Measurements from ENCODE around the gene SLC6A6.

The SLC6A6 gene

DNA sequence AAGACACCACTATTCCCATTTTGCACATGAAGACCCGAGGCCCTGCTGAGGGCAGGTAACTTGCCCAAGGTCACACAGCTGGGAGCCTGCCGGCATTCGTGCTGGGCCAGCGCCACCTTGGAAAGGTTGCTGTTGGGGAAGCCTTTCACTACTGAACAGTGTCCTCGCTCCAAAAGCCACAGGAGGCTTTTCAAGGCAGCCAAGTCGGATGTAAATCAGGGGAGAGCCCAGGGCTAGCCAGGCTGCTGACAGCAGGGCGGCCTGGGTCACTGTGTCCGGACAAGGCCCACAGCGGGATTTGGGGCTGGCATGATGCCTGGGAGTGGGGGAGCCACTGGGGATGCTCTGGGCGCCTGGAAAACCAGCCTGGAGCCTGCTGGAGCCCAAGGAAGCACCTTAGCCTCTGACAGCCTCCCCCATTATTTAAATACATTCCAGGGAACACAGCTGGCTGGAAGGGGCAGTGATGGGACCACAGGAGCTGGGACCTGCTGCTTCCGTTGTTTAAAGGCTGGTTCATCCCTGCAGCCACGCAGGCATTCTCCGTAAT, 10.5 kb downstream of the SLC6A6 start:
- H3K9ac ChIP-seq (ENCODE audit: low read depth, low read length): no peak overlapping the region

DNA sequence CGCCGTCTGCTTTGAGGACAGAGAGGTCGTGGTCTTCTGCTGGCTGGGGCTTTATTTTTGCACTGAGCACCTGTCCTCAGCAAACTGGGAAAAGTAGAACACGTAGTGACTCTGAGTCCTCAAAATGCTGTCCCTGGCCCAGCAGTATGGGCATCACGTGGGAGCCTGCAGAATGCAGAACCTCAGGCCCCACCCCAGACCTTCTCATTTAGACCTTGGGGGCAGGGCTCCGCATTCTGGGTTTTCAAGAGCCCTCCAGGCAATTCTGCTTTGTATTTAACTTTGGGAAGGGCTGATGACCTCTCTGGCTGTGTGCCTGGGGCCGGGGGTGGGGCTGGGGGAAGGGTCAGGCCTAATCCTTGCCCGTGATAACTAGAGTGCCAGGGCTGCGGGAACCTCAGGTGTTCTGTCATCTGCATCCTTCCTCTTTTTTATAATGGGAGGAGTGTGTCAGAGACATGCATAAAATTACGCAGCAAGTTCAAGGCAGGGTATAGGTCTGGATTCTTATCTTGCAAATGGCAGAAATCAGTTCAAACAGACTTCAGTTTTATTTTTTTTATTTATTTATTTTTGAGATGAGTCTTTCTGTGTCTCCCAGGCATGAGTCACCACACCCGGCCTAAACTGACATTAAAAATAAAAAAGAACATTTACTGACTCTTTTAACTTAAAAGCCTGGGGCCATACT, 11.1 kb downstream of the SLC6A6 start:
- peaks cover 46% of the 10 kb centered on the region for H3K4me1 ChIP-seq (ENCODE audit: insufficient read depth, low read length)
- no peaks in the 10 kb centered on the region; the same call in 1 of the 2 replicates for H3K36me3 ChIP-seq (ENCODE audit: insufficient read depth, low read length)
- no peaks in the 10 kb centered on the region for H3K9me3 ChIP-seq (ENCODE audit: control insufficient read depth, insufficient read depth, low read length)
- no peak overlapping the region for H3K9ac ChIP-seq (ENCODE audit: low read depth, low read length)

More for the DNA sequence above, 10.5 kb downstream of the SLC6A6 start:
- Histone ChIP-seq H3K36me3 (ENCODE audit: insufficient read depth, low read length) (no peaks in the 10 kb centered on the region; the same call in 1 of the 2 replicates), H3K4me1 (ENCODE audit: insufficient read depth, low read length) (peaks cover 46% of the 10 kb centered on the region), H3K9me3 (ENCODE audit: control insufficient read depth, insufficient read depth, low read length) (no peaks in the 10 kb centered on the region)

DNA sequence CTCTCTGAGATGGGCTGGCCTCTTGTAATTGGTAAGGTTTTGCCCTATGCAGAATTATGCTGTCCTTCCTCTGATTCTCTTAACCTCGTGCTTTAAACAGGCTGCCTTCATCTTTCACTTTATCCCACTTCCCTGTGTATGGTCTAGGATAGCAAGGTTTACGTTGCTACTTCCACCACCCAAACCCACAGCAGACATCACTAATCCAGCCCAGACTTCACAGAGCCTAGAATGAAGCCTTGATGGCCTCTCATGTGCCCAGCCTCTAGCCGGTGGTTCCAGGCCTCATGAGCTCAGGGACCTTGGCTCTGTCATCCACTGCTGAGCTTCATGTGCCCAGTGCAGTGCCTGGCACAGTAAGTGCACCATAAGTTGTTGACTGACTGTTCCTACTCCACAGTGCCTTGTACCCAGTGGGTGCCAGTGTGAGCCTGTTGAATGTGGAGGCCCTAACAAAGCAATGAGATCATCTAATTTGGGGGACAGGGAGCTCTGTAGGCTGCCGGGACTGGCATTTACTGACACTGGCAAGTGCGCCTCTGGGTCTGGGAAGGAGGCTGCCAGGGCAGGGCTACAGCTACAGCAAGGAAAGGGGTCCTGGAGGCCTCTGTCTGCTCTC, 12.5 kb downstream of the SLC6A6 start:
- H3K9me3 ChIP-seq (ENCODE audit: control insufficient read depth, insufficient read depth, low read length): no peaks in the 10 kb centered on the region
- no peaks in the 10 kb centered on the region; the same call in 1 of the 2 replicates for H3K36me3 ChIP-seq (ENCODE audit: insufficient read depth, low read length)
- no peak overlapping the region for H3K9ac ChIP-seq (ENCODE audit: low read depth, low read length)
- peaks cover 46% of the 10 kb centered on the region for H3K4me1 ChIP-seq (ENCODE audit: insufficient read depth, low read length)

DNA sequence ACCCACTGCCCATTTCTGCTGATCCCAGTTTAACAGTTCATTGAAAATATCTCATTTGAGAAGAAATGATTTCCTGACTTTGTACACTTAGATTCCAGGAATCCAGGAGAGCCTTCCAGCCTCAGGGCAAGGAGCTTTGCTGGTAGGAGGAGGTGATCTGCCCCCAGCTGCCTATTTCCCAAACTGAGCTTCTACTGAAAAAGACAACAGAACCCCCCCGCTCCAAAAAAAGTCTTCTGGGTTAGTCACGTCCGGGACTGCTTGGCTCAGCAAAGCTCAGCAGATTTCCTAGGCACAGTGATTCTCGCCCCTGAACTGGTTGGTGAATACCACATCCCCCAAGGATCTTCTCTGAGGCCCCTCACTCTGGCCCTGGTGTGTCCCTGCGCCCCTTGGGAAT, 13.1 kb downstream of the SLC6A6 start:
- Histone ChIP-seq H3K9ac (ENCODE audit: low read depth, low read length) (no peak overlapping the region), H3K9me3 (ENCODE audit: control insufficient read depth, insufficient read depth, low read length) (no peaks in the 10 kb centered on the region), H3K36me3 (ENCODE audit: insufficient read depth, low read length) (no peaks in the 10 kb centered on the region; the same call in 1 of the 2 replicates), H3K4me1 (ENCODE audit: insufficient read depth, low read length) (peaks cover 40% of the 10 kb centered on the region)

DNA sequence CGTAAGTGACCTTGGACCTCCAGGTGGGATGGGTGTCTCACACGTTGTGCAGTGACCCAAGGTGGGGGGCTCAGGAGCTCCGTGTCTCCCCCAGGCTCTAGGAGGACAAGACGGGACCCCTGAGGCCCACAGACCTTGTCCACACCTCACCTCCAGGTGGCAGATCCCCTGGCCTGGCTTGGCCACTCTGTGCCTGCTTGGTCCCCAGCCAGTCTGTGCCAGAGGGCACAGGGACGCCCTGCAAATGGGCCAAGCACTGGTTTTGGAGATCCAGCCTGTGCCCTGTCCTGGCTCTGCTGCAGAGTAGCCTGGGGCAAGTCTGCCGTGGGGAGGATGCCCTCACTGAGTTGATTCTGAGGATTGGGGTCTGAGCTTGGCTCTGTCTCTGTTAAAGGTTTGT, 14.0 kb downstream of the SLC6A6 start:
- H3K4me1 ChIP-seq (ENCODE audit: insufficient read depth, low read length): peaks cover 39% of the 10 kb centered on the region
- no peaks in the 10 kb centered on the region for H3K9me3 ChIP-seq (ENCODE audit: control insufficient read depth, insufficient read depth, low read length)
- H3K36me3 ChIP-seq (ENCODE audit: insufficient read depth, low read length): no peaks in the 10 kb centered on the region; the same call in 1 of the 2 replicates
- no peak overlapping the region for H3K9ac ChIP-seq (ENCODE audit: low read depth, low read length)

DNA sequence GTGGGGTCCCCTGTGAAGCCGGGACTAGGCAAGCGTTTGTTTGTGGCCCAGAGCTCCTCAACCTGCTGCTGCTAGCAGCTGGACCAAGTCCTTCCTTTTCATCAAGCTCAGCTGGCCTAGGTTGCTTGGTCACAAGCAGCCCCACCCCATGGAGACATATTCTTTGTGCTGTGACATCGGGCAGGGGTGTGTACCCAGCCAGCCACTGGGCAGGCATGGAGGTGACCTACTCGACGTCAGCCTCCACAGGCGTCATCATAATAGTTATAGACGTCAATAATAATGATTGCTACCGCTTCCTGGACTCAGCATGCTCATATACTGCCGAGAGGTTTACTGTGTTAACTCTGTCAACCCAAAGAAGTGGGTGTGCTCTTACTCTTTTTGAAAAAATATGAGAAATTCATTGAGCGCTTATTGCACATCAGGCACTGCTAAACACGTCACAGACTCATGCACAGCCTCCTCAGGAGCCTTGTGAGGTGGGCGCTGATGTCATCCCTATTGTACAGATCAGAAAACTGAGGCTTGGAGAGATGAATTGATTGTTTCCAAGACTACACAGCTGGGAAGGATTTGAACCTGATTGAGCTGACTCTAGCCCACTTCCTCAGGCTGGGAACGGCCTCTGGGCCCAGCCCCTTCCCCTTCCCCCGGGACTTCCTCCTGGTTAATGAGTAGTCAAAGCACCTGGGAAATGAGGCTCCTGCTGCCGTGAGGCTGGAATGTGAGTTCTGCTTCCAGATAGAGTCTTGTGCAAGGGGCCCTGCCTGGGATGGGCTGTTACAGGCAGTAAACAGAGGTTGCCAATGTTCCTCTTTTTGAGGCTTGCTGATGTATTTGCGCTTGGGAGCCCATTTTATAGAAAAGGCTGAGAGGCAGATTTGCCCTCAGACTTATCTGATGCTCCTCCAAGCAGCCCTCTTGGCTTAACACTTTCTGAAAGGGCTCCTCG, 16.2 kb downstream of the SLC6A6 start:
- no peak overlapping the region for H3K9ac ChIP-seq (ENCODE audit: low read depth, low read length)
- no peaks in the 10 kb centered on the region; the same call in 1 of the 2 replicates for H3K36me3 ChIP-seq (ENCODE audit: insufficient read depth, low read length)
- H3K9me3 ChIP-seq (ENCODE audit: control insufficient read depth, insufficient read depth, low read length): no peaks in the 10 kb centered on the region
- H3K4me1 ChIP-seq (ENCODE audit: insufficient read depth, low read length): peaks cover 43% of the 10 kb centered on the region

DNA sequence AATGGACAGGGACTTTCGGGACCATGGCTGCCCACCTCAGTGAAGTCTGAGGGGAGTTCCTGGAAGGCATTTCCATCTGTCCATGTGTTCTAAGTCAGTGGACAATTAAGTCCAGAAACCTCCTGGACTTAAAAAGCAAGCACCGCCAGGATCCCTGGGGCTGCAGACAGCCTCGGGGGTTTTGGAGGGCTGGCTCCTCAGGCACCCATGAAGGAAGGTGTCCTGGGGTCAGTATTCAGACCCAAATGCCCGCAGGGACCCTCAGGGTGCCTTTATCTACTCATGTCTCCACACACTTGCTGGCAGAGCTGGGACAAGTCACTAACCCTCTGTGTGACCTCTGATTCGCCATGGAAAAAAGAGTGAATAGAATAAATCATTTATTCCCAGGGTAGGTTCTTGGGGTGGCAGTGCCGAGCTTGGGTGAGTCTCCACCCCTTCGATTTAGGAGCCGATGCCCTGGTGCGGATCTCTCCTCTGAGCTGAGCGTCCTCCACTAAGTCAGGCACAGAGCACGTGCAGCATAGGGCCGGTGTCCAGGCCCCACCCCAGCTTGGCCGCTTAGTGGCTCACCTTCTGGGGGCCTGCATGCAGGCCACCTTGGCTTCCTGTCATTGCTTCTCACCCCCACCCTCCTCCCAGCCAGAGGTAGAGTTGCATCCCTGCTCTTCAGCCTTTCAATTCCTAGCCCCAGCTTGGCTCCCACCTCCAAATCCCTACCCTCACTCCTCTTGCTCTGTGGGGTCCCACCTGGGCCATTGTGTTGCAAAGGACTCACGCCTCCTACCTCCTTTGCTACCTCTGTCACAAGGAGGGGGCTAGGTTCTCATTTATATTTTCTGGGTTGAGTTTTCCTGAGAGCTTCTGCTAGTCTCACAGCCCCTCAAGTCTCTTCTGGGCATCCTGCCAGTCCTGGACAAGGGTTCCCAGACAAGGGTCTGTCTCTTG, 19.9 kb downstream of the SLC6A6 start:
- Histone ChIP-seq H3K36me3 (ENCODE audit: insufficient read depth, low read length) (no peaks in the 10 kb centered on the region), H3K9ac (ENCODE audit: low read depth, low read length) (no peak overlapping the region), H3K9me3 (ENCODE audit: control insufficient read depth, insufficient read depth, low read length) (no peaks in the 10 kb centered on the region), H3K4me1 (ENCODE audit: insufficient read depth, low read length) (peaks cover 45% of the 10 kb centered on the region)

DNA sequence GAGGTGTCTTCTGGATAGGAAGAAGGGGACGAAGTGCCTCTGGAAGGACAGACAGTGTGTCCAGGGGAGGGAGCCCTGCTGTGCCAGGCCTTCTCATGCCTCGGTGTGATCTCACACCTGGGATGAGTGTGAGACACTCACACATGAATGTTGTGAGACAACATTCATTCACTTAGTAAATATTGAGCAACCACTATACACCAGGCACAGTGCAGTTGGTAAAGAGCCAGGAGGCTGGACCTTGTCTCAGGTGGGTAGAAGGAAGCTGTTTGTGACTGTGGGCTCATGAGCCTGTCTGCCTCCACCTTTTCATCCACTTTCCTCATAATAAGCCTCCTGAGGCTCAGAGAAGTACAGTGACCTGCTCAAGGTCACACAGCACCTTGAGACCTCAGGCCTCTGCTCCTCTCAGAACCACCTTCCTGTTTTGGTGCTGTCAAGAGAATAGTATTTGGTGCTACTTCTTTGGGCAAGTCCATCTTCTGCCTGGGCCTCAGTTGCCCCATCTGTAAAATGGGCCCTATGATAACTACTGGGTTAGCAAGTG, 20.9 kb downstream of the SLC6A6 start:
- H3K9me3 ChIP-seq (ENCODE audit: control insufficient read depth, insufficient read depth, low read length): no peaks in the 10 kb centered on the region
- peaks cover 45% of the 10 kb centered on the region for H3K4me1 ChIP-seq (ENCODE audit: insufficient read depth, low read length)
- no peak overlapping the region for H3K9ac ChIP-seq (ENCODE audit: low read depth, low read length)
- H3K36me3 ChIP-seq (ENCODE audit: insufficient read depth, low read length): no peaks in the 10 kb centered on the region

DNA sequence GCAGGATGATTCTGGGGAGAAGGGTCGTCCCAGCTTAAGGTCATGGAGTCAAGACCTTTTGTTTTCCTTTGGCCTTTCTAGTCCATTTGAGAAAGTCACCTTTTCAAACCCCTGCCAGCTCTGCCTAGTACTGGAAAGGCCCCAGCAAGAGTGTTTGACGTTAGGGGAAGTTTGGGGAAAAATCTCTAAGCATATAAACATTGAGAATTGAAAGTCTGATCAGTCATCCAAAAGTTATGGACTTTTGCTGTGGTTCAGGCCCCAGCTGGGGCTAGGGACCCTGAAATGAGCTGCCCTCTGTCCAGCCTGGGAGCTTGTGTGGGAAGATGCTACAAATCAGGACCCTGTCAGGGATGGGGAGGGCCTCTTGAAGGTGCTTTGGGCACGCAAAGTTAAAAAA, 21.6 kb downstream of the SLC6A6 start:
- Histone ChIP-seq H3K9ac (ENCODE audit: low read depth, low read length) (no peak overlapping the region), H3K9me3 (ENCODE audit: control insufficient read depth, insufficient read depth, low read length) (no peaks in the 10 kb centered on the region), H3K36me3 (ENCODE audit: insufficient read depth, low read length) (no peaks in the 10 kb centered on the region), H3K4me1 (ENCODE audit: insufficient read depth, low read length) (peaks cover 45% of the 10 kb centered on the region)

DNA sequence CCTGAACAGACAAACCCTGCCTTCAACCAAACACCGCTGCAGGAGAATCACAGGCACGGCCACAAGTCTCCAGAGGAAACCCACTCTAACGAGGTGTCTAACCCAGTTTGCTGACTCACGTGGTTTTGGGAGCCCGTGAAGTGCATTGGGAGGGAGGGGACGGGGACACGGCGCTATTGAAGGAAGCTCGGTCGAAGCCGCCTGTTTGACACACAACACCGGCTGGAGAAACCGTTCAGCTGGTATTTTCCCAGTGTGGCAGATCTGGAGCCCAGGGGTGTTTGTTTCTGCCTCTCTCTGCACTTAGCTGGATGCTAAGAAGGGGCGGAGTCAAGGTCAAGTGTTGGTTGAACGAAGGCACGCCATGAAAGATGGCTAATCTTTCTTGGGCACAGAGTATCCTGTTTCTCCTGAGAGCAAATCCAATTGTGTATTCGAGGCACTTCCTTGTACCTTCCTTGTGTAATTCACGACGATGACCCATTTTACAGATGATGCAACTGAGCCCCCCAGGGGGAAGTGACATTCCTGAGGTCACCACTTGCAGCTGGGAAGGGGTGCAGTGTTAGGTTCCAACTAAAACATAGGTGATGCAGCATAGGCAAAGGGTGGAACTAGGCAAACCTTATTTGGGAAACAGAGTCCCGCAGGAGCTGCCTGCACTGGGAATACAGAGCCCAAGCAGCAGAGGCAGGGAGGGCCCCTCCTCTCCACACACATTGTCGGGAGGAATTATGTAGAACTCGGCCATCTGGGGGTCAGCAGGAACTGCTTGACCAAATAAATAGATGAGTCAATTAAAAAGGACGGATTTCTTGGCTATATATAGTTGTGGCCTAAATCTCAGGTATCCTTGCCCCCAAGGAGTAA, 22.5 kb downstream of the SLC6A6 start:
- Histone ChIP-seq H3K4me1 (ENCODE audit: insufficient read depth, low read length) (peaks cover 45% of the 10 kb centered on the region), H3K9me3 (ENCODE audit: control insufficient read depth, insufficient read depth, low read length) (no peaks in the 10 kb centered on the region), H3K36me3 (ENCODE audit: insufficient read depth, low read length) (no peaks in the 10 kb centered on the region), H3K9ac (ENCODE audit: low read depth, low read length) (no peak overlapping the region)

DNA sequence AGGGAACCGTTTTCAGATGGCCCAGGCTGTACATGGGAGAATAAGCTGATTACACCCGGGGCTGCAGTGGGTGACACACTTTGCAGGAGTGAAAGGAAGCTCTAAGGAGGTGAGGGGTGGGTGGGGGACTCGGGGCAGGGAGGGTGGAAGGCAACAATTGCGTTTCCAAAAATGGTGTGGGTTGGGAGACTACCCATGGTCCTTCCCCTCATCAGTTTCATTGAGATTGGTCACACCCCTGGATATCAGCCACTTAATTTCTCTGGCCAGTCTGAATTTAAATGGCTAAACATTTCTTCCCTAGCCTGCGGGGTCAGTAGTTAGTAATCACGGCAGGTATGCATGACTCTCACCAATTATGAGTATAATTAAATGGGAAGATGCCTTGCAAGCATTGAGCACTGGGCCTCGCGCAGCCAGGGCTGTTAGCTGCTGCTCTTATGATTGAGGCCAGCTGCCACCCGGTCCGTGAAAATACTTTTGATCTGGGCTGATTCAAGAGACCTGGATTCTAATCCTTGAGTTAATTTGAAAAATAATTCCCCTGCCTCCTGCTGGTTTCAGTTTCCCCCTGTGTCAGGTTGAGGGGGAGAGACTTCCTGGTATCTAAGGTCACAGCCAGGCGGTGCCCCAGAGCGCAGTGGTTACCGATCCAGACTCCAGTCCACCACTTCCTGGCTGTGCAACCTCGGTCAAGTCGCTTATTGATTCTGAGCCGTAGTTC, 23.3 kb downstream of the SLC6A6 start:
- H3K36me3 ChIP-seq (ENCODE audit: insufficient read depth, low read length): no peaks in the 10 kb centered on the region
- no peaks in the 10 kb centered on the region for H3K9me3 ChIP-seq (ENCODE audit: control insufficient read depth, insufficient read depth, low read length)
- no peak overlapping the region for H3K9ac ChIP-seq (ENCODE audit: low read depth, low read length)
- peaks cover 45% of the 10 kb centered on the region for H3K4me1 ChIP-seq (ENCODE audit: insufficient read depth, low read length)

DNA sequence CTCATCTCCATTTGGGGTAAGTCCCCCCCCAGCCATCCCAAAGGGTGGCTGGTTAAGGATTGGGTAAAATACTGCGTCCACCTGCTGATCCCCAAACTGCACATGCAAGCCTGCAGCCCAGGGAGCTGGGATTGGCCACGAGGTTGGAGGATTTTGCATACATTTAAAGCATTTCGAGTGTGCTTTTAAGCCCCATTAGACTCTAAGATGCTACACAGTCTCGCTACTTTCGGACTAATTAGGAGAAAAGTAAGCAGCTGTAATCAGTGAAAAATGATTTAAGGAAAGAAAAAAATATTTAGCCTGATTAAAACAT, 23.9 kb downstream of the SLC6A6 start:
- Histone ChIP-seq H3K9me3 (ENCODE audit: control insufficient read depth, insufficient read depth, low read length) (no peaks in the 10 kb centered on the region), H3K36me3 (ENCODE audit: insufficient read depth, low read length) (no peaks in the 10 kb centered on the region), H3K4me1 (ENCODE audit: insufficient read depth, low read length) (peaks cover 44% of the 10 kb centered on the region), H3K9ac (ENCODE audit: low read depth, low read length) (no peak overlapping the region)

Measured in ES-I3 (cell line).